Measurements from ENCODE around the gene SEPTIN12. TPM values are rescaled to one million over a fixed set of nuclear protein-coding genes. Genes with fewer than 3 reads are reported as not detected.

Gene SEPTIN12
- total and polyA plus RNA-seq, 2 experiments from 2014 or later = not detected

DNA sequence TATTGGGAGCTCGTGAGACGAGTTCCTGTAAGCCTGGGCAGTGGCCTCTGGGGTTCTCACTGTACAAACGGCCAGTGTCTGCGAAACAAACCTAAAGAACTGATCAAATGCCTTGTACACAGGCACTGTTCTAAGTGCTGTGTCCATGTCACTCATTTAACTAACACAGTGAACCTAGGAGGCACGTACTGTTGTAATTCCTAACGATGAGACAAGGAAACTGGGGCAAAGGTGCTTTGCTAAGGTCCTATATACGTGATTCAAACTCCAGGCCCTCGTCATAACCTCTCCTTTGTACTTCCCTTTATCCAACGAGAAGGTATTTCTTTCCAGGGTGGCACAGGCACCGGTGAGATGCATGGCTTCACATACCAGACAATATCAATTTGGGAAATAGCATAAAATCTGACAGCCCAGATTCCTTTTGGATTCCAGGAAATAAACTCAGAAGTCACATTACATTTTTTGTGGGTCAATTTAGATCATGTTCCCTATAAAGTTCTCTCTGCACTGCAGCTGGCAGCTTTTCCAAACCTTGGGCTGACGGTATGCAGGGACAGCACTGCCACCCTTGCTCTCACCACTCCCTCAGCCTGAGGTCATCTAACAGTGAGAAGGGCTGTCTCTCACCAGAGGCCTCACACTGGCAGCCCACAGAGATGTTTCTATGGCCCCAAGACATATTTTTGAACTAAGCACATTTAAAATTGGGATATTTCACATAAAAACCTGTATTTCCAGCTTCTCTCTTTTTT is 40.6 kb upstream of the SEPTIN12 start:
- H3K4me1 Mint-ChIP-seq = no peaks in the 10 kb centered on the region
- H3K4me3 ChIP-seq = no peak overlapping the region
- H3K36me3 ChIP-seq (ENCODE audit: insufficient read depth) = peaks cover 50% of the 10 kb centered on the region
- H3K4me2 ChIP-seq = no peak overlapping the region
- H3K4me3 Mint-ChIP-seq = no peak overlapping the region
- H3K9me2 ChIP-seq (ENCODE audit: insufficient read depth) = no peaks in the 10 kb centered on the region
- ATAC-seq (no peak), DNase-seq (ENCODE audit: low spot score) (no peak)
- TF ChIP-seq EZH2 (IDR thresholded peaks at IDR 0.05; ENCODE audit: low read depth, unreplicated experiment) (no peak), CREB1 (CRISPR knock-in tag; IDR thresholded peaks at IDR 0.05; ENCODE audit: low read depth) (no peak), ETS1 (IDR thresholded peaks at IDR 0.05) (no peak), POLR2AphosphoS5 (IDR thresholded peaks at IDR 0.05; ENCODE audit: low read depth) (no peak), STAT1 (IDR thresholded peaks at IDR 0.05; ENCODE audit: unreplicated experiment) (no peak), NANOG (IDR thresholded peaks at IDR 0.05; ENCODE audit: borderline replicate concordance) (no peak), ZNF331 (CRISPR knock-in tag; IDR thresholded peaks at IDR 0.05; ENCODE audit: low read depth) (no peak), JUNB (IDR thresholded peaks at IDR 0.05; ENCODE audit: unreplicated experiment) (no peak)
- TF ChIP-seq, protein P1, sequence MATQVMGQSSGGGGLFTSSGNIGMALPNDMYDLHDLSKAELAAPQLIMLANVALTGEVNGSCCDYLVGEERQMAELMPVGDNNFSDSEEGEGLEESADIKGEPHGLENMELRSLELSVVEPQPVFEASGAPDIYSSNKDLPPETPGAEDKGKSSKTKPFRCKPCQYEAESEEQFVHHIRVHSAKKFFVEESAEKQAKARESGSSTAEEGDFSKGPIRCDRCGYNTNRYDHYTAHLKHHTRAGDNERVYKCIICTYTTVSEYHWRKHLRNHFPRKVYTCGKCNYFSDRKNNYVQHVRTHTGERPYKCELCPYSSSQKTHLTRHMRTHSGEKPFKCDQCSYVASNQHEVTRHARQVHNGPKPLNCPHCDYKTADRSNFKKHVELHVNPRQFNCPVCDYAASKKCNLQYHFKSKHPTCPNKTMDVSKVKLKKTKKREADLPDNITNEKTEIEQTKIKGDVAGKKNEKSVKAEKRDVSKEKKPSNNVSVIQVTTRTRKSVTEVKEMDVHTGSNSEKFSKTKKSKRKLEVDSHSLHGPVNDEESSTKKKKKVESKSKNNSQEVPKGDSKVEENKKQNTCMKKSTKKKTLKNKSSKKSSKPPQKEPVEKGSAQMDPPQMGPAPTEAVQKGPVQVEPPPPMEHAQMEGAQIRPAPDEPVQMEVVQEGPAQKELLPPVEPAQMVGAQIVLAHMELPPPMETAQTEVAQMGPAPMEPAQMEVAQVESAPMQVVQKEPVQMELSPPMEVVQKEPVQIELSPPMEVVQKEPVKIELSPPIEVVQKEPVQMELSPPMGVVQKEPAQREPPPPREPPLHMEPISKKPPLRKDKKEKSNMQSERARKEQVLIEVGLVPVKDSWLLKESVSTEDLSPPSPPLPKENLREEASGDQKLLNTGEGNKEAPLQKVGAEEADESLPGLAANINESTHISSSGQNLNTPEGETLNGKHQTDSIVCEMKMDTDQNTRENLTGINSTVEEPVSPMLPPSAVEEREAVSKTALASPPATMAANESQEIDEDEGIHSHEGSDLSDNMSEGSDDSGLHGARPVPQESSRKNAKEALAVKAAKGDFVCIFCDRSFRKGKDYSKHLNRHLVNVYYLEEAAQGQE (IDR thresholded peaks at IDR 0.05; ENCODE audit: unreplicated experiment) = no peak
- peaks cover 25% of the 10 kb centered on the region for H4K20me1 ChIP-seq (replicated peaks; ENCODE audit: insufficient read depth)
- H3K27ac Mint-ChIP-seq = no peak overlapping the region
- H3F3A ChIP-seq (replicated peaks; ENCODE audit: low read depth) = peaks cover under 1% of the 10 kb centered on the region; the same call in 1 of the 2 replicates
- H3K27me3 ChIP-seq (ENCODE audit: insufficient read depth) = no peaks in the 10 kb centered on the region
- no peak overlapping the region for H2AFZ ChIP-seq
- no peak overlapping the region for H3K27ac ChIP-seq (ENCODE audit: low read depth)
- 0 out of 2 replicates have a peak, but pooled peaks cover 1% of the 10 kb centered on the region for H3K79me2 ChIP-seq (replicated peaks; ENCODE audit: insufficient read depth)
- H3K27me3 Mint-ChIP-seq (ENCODE audit: insufficient read depth, low read depth, poor library complexity) = peaks cover 3% of the 10 kb centered on the region
- H3K36me3 Mint-ChIP-seq (ENCODE audit: low read depth) = peaks cover 76% of the 10 kb centered on the region
- H3K9me3 Mint-ChIP-seq = no peaks in the 10 kb centered on the region
- no peaks in the 10 kb centered on the region for H3K4me1 ChIP-seq (ENCODE audit: insufficient read depth)

- H3K36me3 ChIP-seq (ENCODE audit: insufficient read depth) = peaks cover 49% of the 10 kb centered on the region
- H3F3A ChIP-seq (replicated peaks; ENCODE audit: low read depth) = no peaks in the 10 kb centered on the region; the same call in 1 of the 2 replicates
- no peak overlapping the region for H3K27ac ChIP-seq (ENCODE audit: low read depth)
- DNase-seq (ENCODE audit: low spot score) = no peak
- no peak for ATAC-seq
- Mint-ChIP-seq H3K36me3 (ENCODE audit: low read depth) (peaks cover 78% of the 10 kb centered on the region), H3K9me3 (no peaks in the 10 kb centered on the region), H3K4me1 (no peaks in the 10 kb centered on the region), H3K27ac (no peak overlapping the region; the same call in 1 of the 2 replicates), H3K4me3 (no peak overlapping the region), H3K27me3 (ENCODE audit: insufficient read depth, low read depth, poor library complexity) (peaks cover 3% of the 10 kb centered on the region)
- H3K4me2 ChIP-seq = no peak overlapping the region
- no peak overlapping the region for H3K4me3 ChIP-seq
- H3K4me1 ChIP-seq (ENCODE audit: insufficient read depth) = no peaks in the 10 kb centered on the region
- H4K20me1 ChIP-seq (replicated peaks; ENCODE audit: insufficient read depth) = peaks cover 25% of the 10 kb centered on the region
- no peaks in the 10 kb centered on the region for H3K79me2 ChIP-seq (replicated peaks; ENCODE audit: insufficient read depth)
- no peaks in the 10 kb centered on the region for H3K9me2 ChIP-seq (ENCODE audit: insufficient read depth)
- H3K27me3 ChIP-seq (ENCODE audit: insufficient read depth) = no peaks in the 10 kb centered on the region
- H2AFZ ChIP-seq = no peak overlapping the region
- TF ChIP-seq ZNF114 (CRISPR knock-in tag; IDR thresholded peaks at IDR 0.05) (no peak), ZNF331 (CRISPR knock-in tag; IDR thresholded peaks at IDR 0.05; ENCODE audit: low read depth) (no peak), POLR2AphosphoS5 (IDR thresholded peaks at IDR 0.05; ENCODE audit: low read depth) (no peak), CTCF (conservative IDR thresholded peaks at IDR 0.05; ENCODE audit: low read depth in 2 of 2) (no peak)
Measured at GRCh38 chr16:4826980-4827379, 38.8 kb upstream of the SEPTIN12 start.
